Stimulated activated memory B cell treated with anti-CD40 and anti-IgM and Interleukin-4, amounts not matched to agents 10 μg/mL and 1 μg/mL and 100 μg/mL, for 72 hours (primary cell): ENCODE data around the gene ISLR2.
"Not testable (repeated sequence)": the region's sequence is repeated elsewhere in the genome, so short reads cannot be mapped to it uniquely, and the experiment has no call there.

ENCODE experiments used
- ATAC-seq: fragments of 150-1000 bp; cut with Tn5 transposase; 2 replicates; pipeline ENCODE4 v1.10.0; 2021
- H3K27ac Mint-ChIP-seq: one replicate; pipeline ENCODE4 v1.8.0; 2022; ENCODE audit warnings: mild to moderate bottlenecking, mixed read lengths
- H3K27me3 Mint-ChIP-seq: one replicate; pipeline ENCODE4 v1.8.0; 2022; ENCODE audit warnings: mixed read lengths
- H3K36me3 Mint-ChIP-seq: one replicate; pipeline ENCODE4 v1.8.0; 2022; ENCODE audit warnings: mixed read lengths
- H3K4me1 Mint-ChIP-seq: one replicate; pipeline ENCODE4 v1.8.0; 2022; ENCODE audit warnings: mixed read lengths
- H3K4me3 Mint-ChIP-seq: one replicate; pipeline ENCODE4 v1.8.0; 2022; ENCODE audit warnings: mild to moderate bottlenecking, moderate library complexity, mixed read lengths
- H3K9me3 Mint-ChIP-seq: one replicate; pipeline ENCODE4 v1.8.0; 2022; ENCODE audit warnings: mixed read lengths

ISLR2 gene

GRCh38 chr15:74160390-74160789 lies 30.0 kb downstream of the ISLR2 start:
- H3K9me3 Mint-ChIP-seq, H3K36me3 Mint-ChIP-seq, H3K4me3 Mint-ChIP-seq, ATAC-seq, H3K27ac Mint-ChIP-seq: not testable (repeated sequence)
- peaks cover 11% of the 10 kb centered on the region for H3K4me1 Mint-ChIP-seq
- peaks cover 47% of the 10 kb centered on the region for H3K27me3 Mint-ChIP-seq

- not testable (repeated sequence) for H3K36me3 Mint-ChIP-seq, H3K9me3 Mint-ChIP-seq, ATAC-seq, H3K4me3 Mint-ChIP-seq, H3K27ac Mint-ChIP-seq
- H3K27me3 Mint-ChIP-seq: peaks cover 46% of the 10 kb centered on the region
- peaks cover 11% of the 10 kb centered on the region for H3K4me1 Mint-ChIP-seq
Measured at GRCh38 chr15:74162195-74162536, 31.8 kb downstream of the ISLR2 start.

- ATAC-seq: no peak
- Mint-ChIP-seq H3K4me1 (no peaks in the 10 kb centered on the region), H3K27me3 (peaks cover 59% of the 10 kb centered on the region), H3K4me3 (no peak overlapping the region), H3K36me3 (no peaks in the 10 kb centered on the region), H3K9me3 (no peaks in the 10 kb centered on the region), H3K27ac (no peak overlapping the region)
Measured at GRCh38 chr15:74165461-74165860, 35.1 kb downstream of the ISLR2 start.

GRCh38 chr15:74167891-74168331 lies 37.5 kb downstream of the ISLR2 start:
- Mint-ChIP-seq H3K27ac (no peak overlapping the region), H3K36me3 (no peaks in the 10 kb centered on the region), H3K27me3 (peaks cover 47% of the 10 kb centered on the region), H3K4me3 (no peak overlapping the region), H3K9me3 (no peaks in the 10 kb centered on the region), H3K4me1 (no peaks in the 10 kb centered on the region)
- no peak for ATAC-seq

- H3K4me1 Mint-ChIP-seq: no peaks in the 10 kb centered on the region
- no peak overlapping the region for H3K27ac Mint-ChIP-seq
- peaks cover 46% of the 10 kb centered on the region for H3K27me3 Mint-ChIP-seq
- no peak for ATAC-seq
- H3K36me3 Mint-ChIP-seq: no peaks in the 10 kb centered on the region
- H3K4me3 Mint-ChIP-seq: no peak overlapping the region
- H3K9me3 Mint-ChIP-seq: no peaks in the 10 kb centered on the region
Measured at GRCh38 chr15:74168711-74169126, 38.3 kb downstream of the ISLR2 start.

GRCh38 chr15:74170071-74170844 lies 39.9 kb downstream of the ISLR2 start:
- Mint-ChIP-seq H3K27me3 (peaks cover 38% of the 10 kb centered on the region), H3K4me1 (no peaks in the 10 kb centered on the region), H3K4me3 (no peak overlapping the region), H3K9me3 (no peaks in the 10 kb centered on the region), H3K27ac (no peak overlapping the region), H3K36me3 (no peaks in the 10 kb centered on the region)
- ATAC-seq: no peak

GRCh38 chr15:74170875-74171578 lies 40.6 kb downstream of the ISLR2 start:
- H3K4me3 Mint-ChIP-seq: no peak overlapping the region
- ATAC-seq: no peak

GRCh38 chr15:74171965-74172541 lies 41.7 kb downstream of the ISLR2 start:
- Mint-ChIP-seq H3K27me3 (peaks cover 55% of the 10 kb centered on the region), H3K27ac (no peak overlapping the region), H3K4me3 (no peak overlapping the region)

More at GRCh38 chr15:74170875-74171578, 40.6 kb downstream of the ISLR2 start:
- no peak overlapping the region for H3K27ac Mint-ChIP-seq
- H3K4me1 Mint-ChIP-seq: no peaks in the 10 kb centered on the region
- no peaks in the 10 kb centered on the region for H3K36me3 Mint-ChIP-seq
- no peaks in the 10 kb centered on the region for H3K9me3 Mint-ChIP-seq
- H3K27me3 Mint-ChIP-seq: peaks cover 45% of the 10 kb centered on the region

GRCh38 chr15:74172701-74173379 lies 42.5 kb downstream of the ISLR2 start:
- no peaks in the 10 kb centered on the region for H3K9me3 Mint-ChIP-seq
- H3K27me3 Mint-ChIP-seq: peaks cover 60% of the 10 kb centered on the region
- H3K27ac Mint-ChIP-seq: no peak overlapping the region
- H3K4me3 Mint-ChIP-seq: no peak overlapping the region
- no peaks in the 10 kb centered on the region for H3K4me1 Mint-ChIP-seq
- no peak for ATAC-seq
- H3K36me3 Mint-ChIP-seq: no peaks in the 10 kb centered on the region

More at GRCh38 chr15:74171965-74172541, 41.7 kb downstream of the ISLR2 start:
- Mint-ChIP-seq H3K9me3 (no peaks in the 10 kb centered on the region), H3K4me1 (no peaks in the 10 kb centered on the region), H3K36me3 (no peaks in the 10 kb centered on the region)
- ATAC-seq: no peak

GRCh38 chr15:74173380-74174218 lies 43.2 kb downstream of the ISLR2 start, which contains the start of gene ISLR:
Gene ISLR (plus strand): TSS chr15:74173710. CDS start chr15:74174859, 1,149 bp downstream.
- peak; percentile 2 for ATAC-seq
- Mint-ChIP-seq H3K4me3 (no peak within 1 kb of the TSS), H3K27me3 (peaks cover 60% of the 10 kb centered on the region), H3K4me1 (no peaks in the 10 kb centered on the region), H3K36me3 (no peaks in the 10 kb centered on the region), H3K9me3 (no peaks in the 10 kb centered on the region), H3K27ac (no peak within 1 kb of the TSS)

GRCh38 chr15:74174219-74174957 lies 44.0 kb downstream of the ISLR2 start:
- no peaks in the 10 kb centered on the region for H3K36me3 Mint-ChIP-seq
- H3K4me3 Mint-ChIP-seq: no peak overlapping the region
- peaks cover 60% of the 10 kb centered on the region for H3K27me3 Mint-ChIP-seq
- no peaks in the 10 kb centered on the region for H3K9me3 Mint-ChIP-seq
- H3K4me1 Mint-ChIP-seq: no peaks in the 10 kb centered on the region
- no peak overlapping the region for H3K27ac Mint-ChIP-seq
- ATAC-seq: peak; percentile 32

GRCh38 chr15:74174958-74175253 lies 44.5 kb downstream of the ISLR2 start:
- Mint-ChIP-seq H3K9me3 (no peaks in the 10 kb centered on the region), H3K27me3 (peaks cover 62% of the 10 kb centered on the region), H3K4me3 (no peak overlapping the region), H3K4me1 (no peaks in the 10 kb centered on the region), H3K27ac (no peak overlapping the region), H3K36me3 (no peaks in the 10 kb centered on the region)
- ATAC-seq: no peak

GRCh38 chr15:74175271-74176191 lies 45.1 kb downstream of the ISLR2 start:
- Mint-ChIP-seq H3K9me3 (no peaks in the 10 kb centered on the region), H3K27me3 (peaks cover 62% of the 10 kb centered on the region), H3K4me1 (peaks cover 5% of the 10 kb centered on the region), H3K4me3 (no peak overlapping the region), H3K36me3 (no peaks in the 10 kb centered on the region), H3K27ac (no peak overlapping the region)
- ATAC-seq: no peak
